Anterior cingulate cortex (tissue), 58 donors: Measurements from ENCODE around the gene MARCHF6.

Experiments
- DNase-seq, 58 donors: peaks; one replicate each; lab custom pipeline; 2025; lab: John Stamatoyannopoulos, UW

The MARCHF6 gene

DNA sequence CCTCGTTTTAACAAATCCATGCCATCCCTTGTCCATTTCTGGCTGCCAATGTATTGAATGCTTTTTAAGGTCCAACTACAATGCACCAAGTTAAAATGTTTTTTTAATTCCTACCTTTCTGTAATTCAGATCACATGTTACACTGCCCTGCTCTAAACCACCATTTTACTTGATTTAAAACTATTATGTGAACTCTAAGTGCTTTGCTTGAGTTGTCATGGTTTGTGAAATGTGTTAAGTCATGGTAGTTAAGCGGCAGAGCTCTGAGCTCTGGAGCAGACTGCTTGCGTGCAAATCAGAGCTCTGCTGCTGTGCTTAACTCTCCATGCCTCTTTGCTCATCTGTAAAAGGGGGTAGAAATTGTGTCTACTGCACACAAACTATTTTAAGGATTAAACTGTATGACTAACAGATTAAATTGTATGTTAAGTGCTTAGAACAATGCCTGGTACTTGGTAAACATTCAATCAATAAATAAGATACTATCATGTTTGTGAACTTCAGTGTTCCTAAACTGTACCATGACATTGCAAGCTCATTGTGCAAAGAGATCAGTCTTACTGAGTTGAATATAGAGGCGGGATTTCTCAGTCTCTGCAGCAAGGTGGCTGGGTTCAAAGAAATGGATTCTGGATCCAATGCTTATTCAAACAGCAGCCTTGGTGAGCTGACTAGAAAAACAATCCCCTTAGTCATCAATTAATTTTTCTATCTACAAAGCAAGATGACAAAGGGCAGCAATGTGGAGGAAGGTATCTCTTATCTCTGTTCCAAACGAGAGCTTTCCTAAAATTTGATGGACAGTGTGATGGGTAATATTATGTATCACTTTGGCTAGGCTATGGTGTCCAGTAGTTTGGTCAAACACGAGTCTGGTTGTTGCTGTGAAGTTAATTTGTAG, 29.7 kb upstream of the MARCHF6 start:
- DNase-seq: no peak

GRCh38 chr5:10324518-10325370, 28.8 kb upstream of the MARCHF6 start:
- DNase-seq: no peak

GRCh38 chr5:10328323-10328722, 25.2 kb upstream of the MARCHF6 start:
- DNase-seq: no peak

DNA sequence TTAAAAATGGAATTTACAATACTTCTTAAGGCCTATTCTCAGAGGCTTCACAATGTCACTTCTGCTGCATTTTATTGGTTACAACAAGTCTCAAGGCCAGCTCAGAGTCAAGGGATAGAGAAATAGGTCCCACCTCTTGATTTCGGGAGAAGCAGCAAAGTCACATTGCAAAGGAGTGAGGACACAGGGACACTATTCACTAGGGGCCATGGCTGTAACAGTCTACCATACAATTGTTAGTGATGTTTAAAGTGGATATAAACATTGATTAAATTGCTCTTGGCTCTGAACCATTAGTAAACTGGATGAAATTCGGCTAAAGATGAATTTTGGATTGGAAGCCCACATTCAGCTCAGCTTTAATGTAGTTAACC, 24.1 kb upstream of the MARCHF6 start:
- no peak for DNase-seq

DNA sequence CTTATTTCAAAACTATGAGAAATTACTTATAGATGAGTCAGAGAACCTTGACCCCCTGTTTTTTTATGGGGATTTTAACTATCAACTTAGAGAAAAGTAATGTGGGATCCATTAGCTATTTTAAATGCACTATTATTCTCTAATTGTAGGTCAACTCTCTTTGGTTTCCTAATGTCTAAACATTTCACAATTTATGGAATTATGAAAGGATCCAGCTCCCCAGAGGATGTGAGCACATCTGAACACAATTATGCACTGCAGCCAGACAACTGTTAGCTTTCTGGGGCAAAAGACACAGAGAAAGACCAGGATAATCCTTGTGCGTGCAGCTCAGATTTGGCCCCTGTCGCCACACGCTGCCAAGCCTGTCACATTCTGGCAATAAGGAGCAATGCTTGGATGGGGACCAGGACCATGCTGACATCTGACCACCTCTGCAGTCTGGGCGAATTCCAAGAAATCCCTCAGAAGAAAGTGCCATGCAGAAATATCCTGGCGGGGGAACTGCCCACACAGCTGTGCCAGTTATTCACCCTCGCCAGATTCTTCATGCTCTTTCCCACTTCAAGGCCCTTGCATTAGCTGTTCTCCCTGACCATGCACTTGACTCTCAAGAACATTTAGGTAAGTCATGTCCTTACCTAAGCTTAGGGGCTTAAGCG, 23.5 kb upstream of the MARCHF6 start:
- DNase-seq: peak in 36 of 58 donors; percentile 7 to 70 (median 28)

GRCh38 chr5:10330511-10331230, 22.8 kb upstream of the MARCHF6 start:
- no peak for DNase-seq

DNA sequence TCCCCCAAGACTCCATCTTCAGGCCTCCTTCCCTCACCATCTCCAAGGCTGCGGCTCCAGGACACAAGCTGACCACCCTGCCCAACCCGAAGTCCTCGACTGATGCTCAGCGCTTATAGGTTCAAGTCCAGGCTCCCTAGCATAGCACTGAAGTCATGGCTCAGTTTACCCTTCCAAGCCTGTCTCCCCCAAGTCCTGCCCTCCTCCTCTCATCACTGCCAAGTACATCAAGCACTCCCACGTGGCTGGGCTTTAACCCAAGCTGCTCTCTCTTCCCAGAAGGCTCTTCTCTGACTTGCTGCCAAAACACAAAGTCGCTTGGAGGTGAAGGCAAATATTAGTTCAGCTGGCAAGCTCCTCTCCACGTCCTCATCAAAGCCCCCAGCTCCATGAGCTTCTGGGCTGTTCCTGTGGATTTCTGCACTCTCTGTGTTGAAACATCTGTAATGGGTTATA, 22.1 kb upstream of the MARCHF6 start:
- DNase-seq: peak in 25 of 58 donors; percentile 8 to 57 (median 28)

DNA sequence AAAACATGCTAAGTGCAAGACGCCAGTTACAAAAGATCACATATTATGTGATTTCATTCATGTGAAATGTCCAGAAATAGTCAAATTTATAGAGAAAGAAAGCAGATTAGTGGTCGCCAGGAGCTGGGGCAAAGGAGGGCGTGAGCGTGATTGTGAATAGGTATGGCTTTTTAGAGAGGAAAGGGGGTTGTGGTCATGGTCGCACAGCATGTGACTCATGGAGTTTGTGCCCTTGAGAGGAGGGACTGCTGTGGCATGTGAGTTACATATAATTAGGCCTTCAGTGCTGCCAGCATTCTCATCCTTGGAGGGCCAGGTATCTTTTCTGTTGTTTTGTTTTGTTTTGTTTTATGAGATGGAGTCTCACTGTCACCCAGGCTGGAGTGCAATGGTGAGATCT, 21.2 kb upstream of the MARCHF6 start:
- no peak for DNase-seq

GRCh38 chr5:10333154-10334006, 20.1 kb upstream of the MARCHF6 start:
- peak in 20 of 58 donors; percentile 12 to 54 (median 34) for DNase-seq

DNA sequence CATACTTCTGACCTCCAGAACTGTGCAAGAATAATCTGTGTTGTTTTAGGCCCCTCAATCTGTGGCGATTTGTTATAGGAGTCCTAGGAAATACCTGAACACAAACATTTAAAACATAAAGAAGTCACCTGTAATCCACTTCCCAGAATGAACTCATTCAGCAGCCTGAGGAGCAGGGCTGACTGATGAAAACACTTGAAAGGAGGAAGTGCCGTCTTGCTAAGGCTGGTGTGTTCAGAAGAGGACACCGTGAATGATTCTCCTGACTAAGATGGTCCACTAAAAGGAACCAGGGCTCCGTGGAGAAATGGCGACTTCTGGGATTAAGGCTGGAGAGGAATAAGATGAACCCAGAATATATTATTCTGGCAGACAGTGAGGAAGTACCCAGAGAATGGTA, 18.7 kb upstream of the MARCHF6 start:
- DNase-seq: no peak

DNA sequence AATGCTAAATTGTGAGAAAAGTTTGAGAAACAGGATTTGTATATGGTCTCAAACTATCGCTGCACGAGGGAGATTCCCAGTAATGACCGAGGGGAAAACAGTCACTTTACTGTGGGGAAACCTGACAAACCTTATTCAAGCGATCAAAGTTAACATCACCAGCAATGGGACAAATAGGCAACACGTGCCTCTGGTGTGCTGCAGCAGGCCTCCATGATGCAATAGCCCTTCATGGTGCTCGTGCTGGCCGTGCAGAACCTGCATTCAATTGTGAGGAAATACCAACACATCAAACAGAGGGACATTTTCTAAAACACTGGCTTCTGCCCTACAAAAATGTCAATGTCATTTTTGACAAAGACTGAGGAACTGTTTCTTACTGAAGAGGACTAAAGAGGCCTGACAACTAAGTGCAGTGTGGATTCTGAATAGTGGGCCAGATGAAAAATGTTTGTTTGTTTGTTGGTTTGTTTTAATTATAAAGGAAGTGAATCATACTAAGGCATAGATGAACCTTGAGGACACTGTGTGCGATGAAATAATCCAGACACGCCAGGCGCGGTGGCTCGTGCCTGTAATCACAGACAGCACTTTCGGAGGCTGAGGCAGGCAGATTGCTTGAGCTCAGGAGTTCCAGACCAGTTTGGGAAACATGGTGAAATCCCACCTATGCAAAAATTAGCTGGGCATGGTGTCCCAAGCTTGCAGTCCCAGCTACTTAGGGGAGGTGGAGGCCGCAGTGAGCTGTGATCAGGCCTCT, 17.6 kb upstream of the MARCHF6 start:
- no peak for DNase-seq

DNA sequence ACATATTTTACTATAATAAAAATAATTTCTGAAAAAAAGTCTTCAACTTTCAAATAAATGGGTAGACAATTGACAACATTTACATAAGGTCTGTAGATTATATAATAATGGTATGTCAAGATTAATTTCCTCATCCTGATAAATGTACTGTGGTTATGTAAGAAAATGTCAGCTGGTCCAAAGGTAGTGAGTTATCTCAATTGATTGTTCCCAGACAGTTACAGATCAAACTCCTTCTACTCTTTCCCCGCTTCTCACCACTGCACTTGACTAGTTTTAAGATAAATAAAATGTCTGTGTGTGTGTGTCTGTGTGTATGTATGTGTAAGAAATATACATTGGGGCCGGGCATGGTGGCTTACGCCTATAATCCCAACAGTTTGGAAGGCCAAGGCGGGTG, 16.4 kb upstream of the MARCHF6 start:
- DNase-seq: no peak

- no peak for DNase-seq
These were observed 15.5 kb upstream of the MARCHF6 start for GRCh38 chr5:10337986-10338385.

- no peak for DNase-seq
These were observed 14.8 kb upstream of the MARCHF6 start for GRCh38 chr5:10338686-10339057.

GRCh38 chr5:10339058-10339811, 14.3 kb upstream of the MARCHF6 start:
- DNase-seq: peak in 52 of 58 donors; percentile 17 to 89 (median 66)

DNA sequence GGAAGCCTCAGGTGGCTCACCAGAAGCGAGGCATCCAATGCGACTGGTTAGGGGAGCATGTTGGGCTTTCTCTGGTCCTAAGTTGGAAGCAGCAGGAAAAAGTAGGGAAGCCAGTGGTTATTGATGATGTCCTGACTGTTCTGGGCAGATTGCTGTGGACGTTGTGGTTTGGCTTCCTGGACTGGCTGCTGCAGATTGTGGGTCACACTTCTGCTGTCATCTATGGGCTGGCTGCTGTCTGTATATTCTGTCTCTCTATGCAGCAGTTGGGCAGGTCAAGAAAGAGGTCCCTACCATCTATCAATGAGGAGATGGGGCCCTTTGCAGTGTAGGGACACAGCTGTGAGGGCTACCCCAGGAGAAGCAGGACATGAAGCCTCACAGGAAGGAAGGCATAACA, 13.5 kb upstream of the MARCHF6 start:
- no peak for DNase-seq

DNA sequence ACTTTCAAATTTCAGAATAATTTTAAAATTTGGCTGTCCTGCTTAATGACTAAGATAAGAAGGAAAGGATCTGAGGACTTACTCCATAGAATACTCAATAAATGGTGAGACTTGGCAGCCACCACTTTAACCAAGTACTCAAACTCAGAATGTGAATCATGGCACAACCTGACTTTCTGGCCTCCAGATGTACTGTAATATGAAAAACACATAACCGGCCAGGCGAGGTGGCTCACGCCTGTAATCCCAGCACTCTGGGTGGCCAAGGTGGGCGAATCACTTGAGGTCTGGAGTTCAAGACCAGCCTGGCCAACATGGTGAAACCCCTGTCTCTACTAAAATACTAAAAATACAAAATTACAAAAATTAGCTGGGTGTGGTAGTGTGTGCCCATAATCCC, 10.0 kb upstream of the MARCHF6 start:
- no peak for DNase-seq
